ENCODE data around the gene SEMA3E.

SEMA3E gene

DNA sequence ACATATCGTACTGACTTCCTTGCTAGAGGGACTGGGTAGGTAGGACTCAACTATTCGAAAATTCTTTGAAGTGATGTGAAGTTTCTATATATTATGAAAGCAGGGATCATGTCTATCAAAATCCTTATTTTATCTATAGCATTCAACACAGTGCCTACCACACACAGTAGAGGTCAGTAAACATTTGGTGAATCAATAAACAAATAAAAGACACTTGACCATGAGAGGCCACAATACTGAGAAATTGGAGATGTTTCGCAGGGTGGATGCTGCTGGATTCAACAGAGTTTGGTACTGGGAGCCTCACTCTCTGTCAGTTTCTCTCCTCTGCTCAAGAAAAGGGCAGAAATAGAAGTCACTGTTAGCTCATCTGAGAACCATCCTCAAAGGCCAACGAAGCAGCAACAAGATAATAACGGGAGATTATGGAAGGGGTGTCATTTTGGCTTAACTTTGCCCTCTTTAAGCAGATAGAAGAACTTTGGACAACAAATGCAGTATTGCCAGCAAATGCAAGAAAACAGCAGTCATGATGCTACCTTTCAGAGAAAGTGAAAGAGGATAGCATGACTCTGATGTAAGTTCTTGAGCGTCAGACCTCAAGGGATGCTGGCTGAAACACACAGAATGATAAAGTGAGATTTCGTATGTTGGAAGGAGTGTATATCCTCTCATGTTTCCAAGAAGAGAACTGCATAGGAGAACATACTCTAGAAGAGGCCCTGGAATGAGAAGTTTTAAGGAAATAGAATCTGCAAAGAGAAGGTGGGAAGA lies 107.6 kb downstream of the SEMA3E start:
- H3K79me2 ChIP-seq (ENCODE audit: insufficient read depth, low read length): no peaks in the 10 kb centered on the region
- no peaks in the 10 kb centered on the region for H3K27me3 ChIP-seq (ENCODE audit: low read length)
- no peaks in the 10 kb centered on the region for H3K36me3 ChIP-seq (ENCODE audit: low read length)
- H3K4me2 ChIP-seq (ENCODE audit: low read depth, low read length, poor library complexity, severe bottlenecking): no peak overlapping the region
- H3K9ac ChIP-seq (ENCODE audit: low read length): no peak overlapping the region
- no peaks in the 10 kb centered on the region for H4K20me1 ChIP-seq (ENCODE audit: low read depth, low read length)
- no peak overlapping the region for H2AFZ ChIP-seq (ENCODE audit: low read depth, low read length, severe bottlenecking)
- H3K9me2 ChIP-seq (replicated peaks; ENCODE audit: insufficient read depth, low read length): no peaks in the 10 kb centered on the region
- H3F3A ChIP-seq (ENCODE audit: insufficient read depth): no peaks in the 10 kb centered on the region
- no peak overlapping the region for H3K4me3 ChIP-seq (ENCODE audit: insufficient read depth, low read length, poor library complexity, severe bottlenecking)
- TF ChIP-seq, protein P1, sequence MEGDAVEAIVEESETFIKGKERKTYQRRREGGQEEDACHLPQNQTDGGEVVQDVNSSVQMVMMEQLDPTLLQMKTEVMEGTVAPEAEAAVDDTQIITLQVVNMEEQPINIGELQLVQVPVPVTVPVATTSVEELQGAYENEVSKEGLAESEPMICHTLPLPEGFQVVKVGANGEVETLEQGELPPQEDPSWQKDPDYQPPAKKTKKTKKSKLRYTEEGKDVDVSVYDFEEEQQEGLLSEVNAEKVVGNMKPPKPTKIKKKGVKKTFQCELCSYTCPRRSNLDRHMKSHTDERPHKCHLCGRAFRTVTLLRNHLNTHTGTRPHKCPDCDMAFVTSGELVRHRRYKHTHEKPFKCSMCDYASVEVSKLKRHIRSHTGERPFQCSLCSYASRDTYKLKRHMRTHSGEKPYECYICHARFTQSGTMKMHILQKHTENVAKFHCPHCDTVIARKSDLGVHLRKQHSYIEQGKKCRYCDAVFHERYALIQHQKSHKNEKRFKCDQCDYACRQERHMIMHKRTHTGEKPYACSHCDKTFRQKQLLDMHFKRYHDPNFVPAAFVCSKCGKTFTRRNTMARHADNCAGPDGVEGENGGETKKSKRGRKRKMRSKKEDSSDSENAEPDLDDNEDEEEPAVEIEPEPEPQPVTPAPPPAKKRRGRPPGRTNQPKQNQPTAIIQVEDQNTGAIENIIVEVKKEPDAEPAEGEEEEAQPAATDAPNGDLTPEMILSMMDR (IDR thresholded peaks at IDR 0.05; ENCODE audit: insufficient read depth, low read length, poor library complexity, severe bottlenecking): no peak
- no peak for TF ChIP-seq EZH2phosphoT487 (conservative IDR thresholded peaks at IDR 0.05; ENCODE audit: low read length)
- no peak overlapping the region for H3K27ac ChIP-seq (ENCODE audit: low read depth, low read length)
- no peaks in the 10 kb centered on the region for H3K9me3 ChIP-seq (ENCODE audit: insufficient read depth, low read length)

DNA sequence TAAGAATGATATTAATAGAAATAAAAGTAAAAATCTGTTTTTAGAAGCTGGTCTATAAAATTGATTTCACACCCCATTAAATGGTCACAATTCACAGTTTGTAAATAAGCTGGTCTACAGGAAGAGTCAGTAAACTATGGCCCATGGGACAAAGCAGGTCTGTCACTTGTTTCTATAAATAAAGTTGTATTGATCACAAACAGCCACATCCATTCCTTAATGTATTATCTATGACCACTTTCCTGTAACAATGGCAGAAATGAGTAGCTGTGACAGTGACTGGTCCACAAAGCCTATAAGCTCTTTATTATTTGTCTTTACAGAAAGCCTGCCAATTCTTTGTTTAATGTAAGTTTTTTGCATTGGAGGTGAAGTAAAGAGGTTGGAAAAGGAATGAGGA lies 114.5 kb downstream of the SEMA3E start:
- Histone ChIP-seq H3K9ac (ENCODE audit: low read length) (no peak overlapping the region), H3K27ac (ENCODE audit: low read depth, low read length) (no peak overlapping the region), H4K20me1 (ENCODE audit: low read depth, low read length) (no peaks in the 10 kb centered on the region), H3F3A (ENCODE audit: insufficient read depth) (no peaks in the 10 kb centered on the region), H3K36me3 (ENCODE audit: low read length) (no peaks in the 10 kb centered on the region), H2AFZ (ENCODE audit: low read depth, low read length, severe bottlenecking) (no peak overlapping the region), H3K9me2 (replicated peaks; ENCODE audit: insufficient read depth, low read length) (no peaks in the 10 kb centered on the region), H3K79me2 (ENCODE audit: insufficient read depth, low read length) (no peaks in the 10 kb centered on the region), H3K9me3 (ENCODE audit: insufficient read depth, low read length) (0 out of 2 replicates have a peak, but pooled peaks cover 3% of the 10 kb centered on the region), H3K27me3 (ENCODE audit: low read length) (no peaks in the 10 kb centered on the region), H3K4me3 (ENCODE audit: insufficient read depth, low read length, poor library complexity, severe bottlenecking) (no peak overlapping the region), H3K4me2 (ENCODE audit: low read depth, low read length, poor library complexity, severe bottlenecking) (no peak overlapping the region)
- no peak for TF ChIP-seq EZH2phosphoT487 (conservative IDR thresholded peaks at IDR 0.05; ENCODE audit: low read length)
- TF ChIP-seq, protein P1 (IDR thresholded peaks at IDR 0.05; ENCODE audit: insufficient read depth, low read length, poor library complexity, severe bottlenecking): no peak

DNA sequence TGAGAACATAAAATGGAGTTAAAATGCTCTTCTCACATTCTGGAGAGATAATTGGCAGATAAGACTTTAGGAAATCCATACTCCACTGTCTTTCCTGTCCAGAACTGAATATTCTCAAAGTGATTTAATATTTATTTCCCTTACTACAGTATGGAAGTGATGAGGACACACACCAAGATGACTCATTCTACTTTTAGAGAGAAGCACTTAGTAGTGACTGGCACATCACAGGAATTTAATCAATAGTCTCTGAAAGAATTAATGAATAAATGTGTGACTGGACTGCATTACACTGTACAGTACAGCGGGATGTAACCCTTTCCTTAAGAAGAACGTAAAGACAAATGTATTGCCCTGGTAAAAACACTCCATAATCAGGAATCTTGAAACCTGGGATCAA lies 116.7 kb downstream of the SEMA3E start:
- Histone ChIP-seq H3K27ac (ENCODE audit: low read depth, low read length) (no peak overlapping the region), H3K9me3 (ENCODE audit: insufficient read depth, low read length) (0 out of 2 replicates have a peak, but pooled peaks cover 3% of the 10 kb centered on the region), H3K36me3 (ENCODE audit: low read length) (no peaks in the 10 kb centered on the region), H4K20me1 (ENCODE audit: low read depth, low read length) (no peaks in the 10 kb centered on the region), H3F3A (ENCODE audit: insufficient read depth) (no peaks in the 10 kb centered on the region), H3K79me2 (ENCODE audit: insufficient read depth, low read length) (no peaks in the 10 kb centered on the region), H2AFZ (ENCODE audit: low read depth, low read length, severe bottlenecking) (no peak overlapping the region), H3K9me2 (replicated peaks; ENCODE audit: insufficient read depth, low read length) (no peaks in the 10 kb centered on the region), H3K4me3 (ENCODE audit: insufficient read depth, low read length, poor library complexity, severe bottlenecking) (no peak overlapping the region), H3K9ac (ENCODE audit: low read length) (no peak overlapping the region), H3K4me2 (ENCODE audit: low read depth, low read length, poor library complexity, severe bottlenecking) (no peak overlapping the region), H3K27me3 (ENCODE audit: low read length) (no peaks in the 10 kb centered on the region)
- TF ChIP-seq, protein P1 (IDR thresholded peaks at IDR 0.05; ENCODE audit: insufficient read depth, low read length, poor library complexity, severe bottlenecking): no peak
- TF ChIP-seq EZH2phosphoT487 (conservative IDR thresholded peaks at IDR 0.05; ENCODE audit: low read length): no peak
